Activated T-helper 1 cell treated with anti-CD3 and anti-CD28 coated beads, Interleukin-12 subunit alpha, Interleukin-12 subunit beta, Interleukin-2, Interleukin-4 antibody, amounts not matched to agents 30 ng/mL and 10 ng/mL and 1 ng/mL, durations not matched to agents 14 hours and 24 hours and 36 hours (primary cell): ENCODE measurements around the gene CACNA1E. TPM values are rescaled to one million over a fixed set of nuclear protein-coding genes. Genes with fewer than 3 reads are reported as not detected.

ENCODE experiments used
- DNase-seq: peaks from one replicate; pipeline ENCODE4 v3.0.0; 2021; ENCODE audit warnings: low spot score
- H3K27ac Mint-ChIP-seq: one replicate; pipeline ENCODE4 v1.8.0; 2021; ENCODE audit warnings: mild to moderate bottlenecking, mixed read lengths
- H3K27me3 Mint-ChIP-seq: one replicate; pipeline ENCODE4 v1.8.0; 2022; ENCODE audit warnings: mild to moderate bottlenecking, moderate library complexity, mixed read lengths; ENCODE audit not compliant: insufficient read depth
- H3K36me3 Mint-ChIP-seq: one replicate; pipeline ENCODE4 v1.8.0; 2021; ENCODE audit warnings: low read depth, mixed read lengths
- H3K4me1 Mint-ChIP-seq: one replicate; pipeline ENCODE4 v1.8.0; 2021; ENCODE audit warnings: low read depth, mixed read lengths
- H3K4me3 Mint-ChIP-seq: one replicate; pipeline ENCODE4 v1.8.0; 2021; ENCODE audit warnings: mild to moderate bottlenecking, moderate library complexity, mixed read lengths
- H3K9me3 Mint-ChIP-seq: one replicate; pipeline ENCODE4 v1.8.0; 2021; ENCODE audit warnings: mixed read lengths
- intact Hi-C: fragments of 100-400 bp; cut with micrococcal nuclease; formaldehyde crosslinking; loops from one replicate; pipeline ENCODE4 v1.15.1; 2024
- total RNA-seq: library from RNA; stranded (reverse); gene quantifications from 2 replicates; pipeline ENCODE4 v1.2.3, GENCODE V29; 2022

CACNA1E gene
- total RNA-seq, 1 donor from 2014 or later = not detected

GRCh38 chr1:181459067-181459466 lies 24.2 kb upstream of the CACNA1E start:
- H3K4me3 Mint-ChIP-seq = no peak overlapping the region
- no peaks in the 10 kb centered on the region for H3K4me1 Mint-ChIP-seq
- peaks cover 17% of the 10 kb centered on the region for H3K27me3 Mint-ChIP-seq
- peaks cover 4% of the 10 kb centered on the region for H3K9me3 Mint-ChIP-seq
- DNase-seq = no peak
- intact Hi-C loops = no loop called here
- no peaks in the 10 kb centered on the region for H3K36me3 Mint-ChIP-seq
- no peak overlapping the region for H3K27ac Mint-ChIP-seq

GRCh38 chr1:181469829-181470228 lies 13.5 kb upstream of the CACNA1E start:
- Mint-ChIP-seq H3K9me3 (no peaks in the 10 kb centered on the region), H3K27ac (no peak overlapping the region), H3K4me1 (no peaks in the 10 kb centered on the region), H3K36me3 (no peaks in the 10 kb centered on the region), H3K27me3 (peaks cover 22% of the 10 kb centered on the region), H3K4me3 (no peak overlapping the region)
- intact Hi-C loops = no loop called here
- DNase-seq = no peak

GRCh38 chr1:181475580-181475979 lies 7.7 kb upstream of the CACNA1E start:
- Mint-ChIP-seq H3K4me1 (no peaks in the 10 kb centered on the region), H3K36me3 (no peaks in the 10 kb centered on the region), H3K27ac (no peak overlapping the region), H3K27me3 (peaks cover 11% of the 10 kb centered on the region), H3K9me3 (no peaks in the 10 kb centered on the region), H3K4me3 (no peak overlapping the region)
- intact Hi-C loops = no loop called here
- no peak for DNase-seq

GRCh38 chr1:181476581-181476980 lies 6.7 kb upstream of the CACNA1E start:
- Mint-ChIP-seq H3K4me3 (no peak overlapping the region), H3K4me1 (no peaks in the 10 kb centered on the region), H3K27me3 (peaks cover 21% of the 10 kb centered on the region), H3K9me3 (no peaks in the 10 kb centered on the region), H3K27ac (no peak overlapping the region), H3K36me3 (no peaks in the 10 kb centered on the region)
- no peak for DNase-seq
- intact Hi-C loops = no loop called here

- intact Hi-C loops = loop anchor here (2.0 kb wide), 1 partner anchor 918 kb away; no protein-coding TSS in a partner anchor
- H3K36me3 Mint-ChIP-seq = no peaks in the 10 kb centered on the region
- H3K4me1 Mint-ChIP-seq = peaks cover 7% of the 10 kb centered on the region
- DNase-seq = no peak
- H3K4me3 Mint-ChIP-seq = no peak overlapping the region
- peaks cover 24% of the 10 kb centered on the region for H3K27me3 Mint-ChIP-seq
- H3K27ac Mint-ChIP-seq = no peak overlapping the region
- H3K9me3 Mint-ChIP-seq = no peaks in the 10 kb centered on the region
Observed at GRCh38 chr1:181478306-181478705, 5.0 kb upstream of the CACNA1E start.

- peaks cover 11% of the 10 kb centered on the region for H3K4me1 Mint-ChIP-seq
- H3K4me3 Mint-ChIP-seq = no peak overlapping the region
- peaks cover 34% of the 10 kb centered on the region for H3K27me3 Mint-ChIP-seq
- H3K9me3 Mint-ChIP-seq = no peaks in the 10 kb centered on the region
- intact Hi-C loops = loop anchor here (1.0 to 2.0 kb wide), 4 partner anchors 197 to 918 kb away; no protein-coding TSS in a partner anchor
- no peak overlapping the region for H3K27ac Mint-ChIP-seq
- DNase-seq = peak; percentile 7
- H3K36me3 Mint-ChIP-seq = no peaks in the 10 kb centered on the region
Observed at GRCh38 chr1:181479137-181479745, 4.1 kb upstream of the CACNA1E start.

- intact Hi-C loops = no loop called here
- H3K27ac Mint-ChIP-seq = no peak overlapping the region
- H3K9me3 Mint-ChIP-seq = no peaks in the 10 kb centered on the region
- H3K4me3 Mint-ChIP-seq = no peak overlapping the region
- no peaks in the 10 kb centered on the region for H3K36me3 Mint-ChIP-seq
- no peak for DNase-seq
- H3K27me3 Mint-ChIP-seq = peaks cover 61% of the 10 kb centered on the region
- peaks cover 11% of the 10 kb centered on the region for H3K4me1 Mint-ChIP-seq
Observed at GRCh38 chr1:181482001-181482430, 1.3 kb upstream of the CACNA1E start.

- peak; percentile 8 for DNase-seq
- Mint-ChIP-seq H3K4me3 (peak overlapping the region; percentile 69), H3K36me3 (no peaks in the 10 kb centered on the region), H3K4me1 (peaks cover 11% of the 10 kb centered on the region), H3K9me3 (no peaks in the 10 kb centered on the region), H3K27ac (no peak overlapping the region), H3K27me3 (peaks cover 66% of the 10 kb centered on the region)
- intact Hi-C loops = no loop called here
Observed at GRCh38 chr1:181482521-181483284, 614 bp upstream of the CACNA1E start.

- H3K4me1 Mint-ChIP-seq = peaks cover 11% of the 10 kb centered on the region
- intact Hi-C loops = no loop called here
Observed at GRCh38 chr1:181484821-181485220, 1.5 kb downstream of the CACNA1E start.

GRCh38 chr1:181485287-181486097 lies 2.2 kb downstream of the CACNA1E start:
- no peak for DNase-seq
- Mint-ChIP-seq H3K9me3 (no peaks in the 10 kb centered on the region), H3K27ac (no peak overlapping the region), H3K27me3 (peaks cover 81% of the 10 kb centered on the region), H3K4me1 (peaks cover 11% of the 10 kb centered on the region), H3K4me3 (no peak overlapping the region), H3K36me3 (no peaks in the 10 kb centered on the region)
- intact Hi-C loops = no loop called here

More at GRCh38 chr1:181484821-181485220, 1.5 kb downstream of the CACNA1E start:
- Mint-ChIP-seq H3K36me3 (no peaks in the 10 kb centered on the region), H3K27ac (no peak overlapping the region), H3K9me3 (no peaks in the 10 kb centered on the region), H3K4me3 (no peak overlapping the region), H3K27me3 (peaks cover 81% of the 10 kb centered on the region)
- no peak for DNase-seq

- H3K36me3 Mint-ChIP-seq = no peaks in the 10 kb centered on the region
- no peak for DNase-seq
- H3K27ac Mint-ChIP-seq = no peak overlapping the region
- peaks cover 75% of the 10 kb centered on the region for H3K27me3 Mint-ChIP-seq
- H3K4me1 Mint-ChIP-seq = peaks cover 11% of the 10 kb centered on the region
- no peak overlapping the region for H3K4me3 Mint-ChIP-seq
- H3K9me3 Mint-ChIP-seq = no peaks in the 10 kb centered on the region
- intact Hi-C loops = no loop called here
Observed at GRCh38 chr1:181486098-181486420, 2.7 kb downstream of the CACNA1E start.

GRCh38 chr1:181488866-181489265 lies 5.5 kb downstream of the CACNA1E start:
- no peak overlapping the region for H3K27ac Mint-ChIP-seq
- H3K36me3 Mint-ChIP-seq = no peaks in the 10 kb centered on the region
- intact Hi-C loops = no loop called here
- no peak for DNase-seq
- peaks cover 68% of the 10 kb centered on the region for H3K27me3 Mint-ChIP-seq
- no peaks in the 10 kb centered on the region for H3K4me1 Mint-ChIP-seq
- H3K4me3 Mint-ChIP-seq = no peak overlapping the region
- H3K9me3 Mint-ChIP-seq = no peaks in the 10 kb centered on the region

GRCh38 chr1:181490276-181490675 lies 7.0 kb downstream of the CACNA1E start:
- H3K9me3 Mint-ChIP-seq = no peaks in the 10 kb centered on the region

More at GRCh38 chr1:181490276-181490675, 7.0 kb downstream of the CACNA1E start:
- H3K36me3 Mint-ChIP-seq = no peaks in the 10 kb centered on the region
- no peak overlapping the region for H3K27ac Mint-ChIP-seq
- H3K27me3 Mint-ChIP-seq = peaks cover 56% of the 10 kb centered on the region
- H3K4me3 Mint-ChIP-seq = no peak overlapping the region
- no peaks in the 10 kb centered on the region for H3K4me1 Mint-ChIP-seq
- no peak for DNase-seq
- intact Hi-C loops = no loop called here
